CD14-positive monocyte (primary cell): Measurements from ENCODE around the gene LAMC3. TPM values are rescaled to one million over a fixed set of nuclear protein-coding genes. Genes with fewer than 3 reads are reported as not detected.

Experiments used
- DNase-seq, 3 donors: peaks; one replicate each; pipeline ENCODE4 v3.0.0-alpha.2; 2011 to 2022
- H2AFZ ChIP-seq: 2 replicates; pipeline ENCODE4 v1.6.0; 2012; ENCODE audit warnings: mild to moderate bottlenecking, low read depth, low read length, inconsistent platforms; ENCODE audit not compliant: insufficient read depth, poor library complexity, severe bottlenecking
- H3K27ac ChIP-seq, 2 donors: 1 replicate in 1 of 2; 2 replicates in 1 of 2; pipeline ENCODE4 v1.5.1; 2012 to 2013; ENCODE audit warnings: low read length in 2 of 2, control low read depth in 1 of 2, inconsistent platforms in 1 of 2, low read depth in 1 of 2, mild to moderate bottlenecking in 1 of 2
- H3K27me3 ChIP-seq, 2 donors: one replicate each; pipeline versions ENCODE4 v1.6.0 to v1.6.1; 2011 to 2013; ENCODE audit warnings: low read length in 2 of 2; ENCODE audit not compliant: control insufficient read depth in 2 of 2, insufficient read depth in 2 of 2
- H3K36me3 ChIP-seq, 2 donors: replicated peaks in 1 of 2; 1 replicate in 1 of 2; 2 replicates in 1 of 2; pipeline versions ENCODE4 v1.5.1 to v1.6.1; 2012 to 2013; ENCODE audit warnings: low read length in 2 of 2, control low read depth in 1 of 2, inconsistent platforms in 1 of 2, mild to moderate bottlenecking in 1 of 2; ENCODE audit not compliant: insufficient read depth in 2 of 2, control insufficient read depth in 1 of 2
- H3K4me1 ChIP-seq, 2 donors: 1 replicate in 1 of 2; 2 replicates in 1 of 2; pipeline versions ENCODE4 v1.5.1 to v1.6.1; 2012 to 2013; ENCODE audit warnings: low read length in 2 of 2, control low read depth in 1 of 2, inconsistent platforms in 1 of 2, mild to moderate bottlenecking in 1 of 2, moderate library complexity in 1 of 2; ENCODE audit not compliant: insufficient read depth in 2 of 2, control insufficient read depth in 1 of 2
- H3K4me2 ChIP-seq: replicated peaks from 2 replicates; pipeline ENCODE3; 2012; ENCODE audit warnings: low read length, moderate library complexity, mild to moderate bottlenecking; ENCODE audit not compliant: poor library complexity, severe bottlenecking; ENCODE audit errors: extremely low read depth
- H3K4me3 ChIP-seq, 3 experiments: fragments of 200-600 bp in 1 of 3; sonication (generic) in 1 of 3; replicated peaks in 1 of 3; 1 replicate in 2 of 3; 2 replicates in 1 of 3; pipeline ENCODE4 v1.5.1; 2011 to 2013; ENCODE audit warnings: low read length in 3 of 3, mild to moderate bottlenecking in 3 of 3, control low read depth in 2 of 3, low read depth in 2 of 3, inconsistent platforms in 1 of 3, moderate library complexity in 1 of 3
- H3K79me2 ChIP-seq: 2 replicates; pipeline ENCODE4 v1.6.0; 2012; ENCODE audit warnings: mild to moderate bottlenecking, control low read depth, inconsistent platforms, low read length, moderate library complexity; ENCODE audit not compliant: insufficient read depth
- H3K9ac ChIP-seq: 2 replicates; pipeline ENCODE4 v1.6.0; 2017; ENCODE audit warnings: low read length, mild to moderate bottlenecking; ENCODE audit not compliant: insufficient read depth, poor library complexity, severe bottlenecking
- H3K9me3 ChIP-seq, 2 donors: replicated peaks in 1 of 2; 1 replicate in 1 of 2; 2 replicates in 1 of 2; pipeline versions ENCODE4 v1.5.1 to v1.6.1; 2012 to 2013; ENCODE audit warnings: low read length in 2 of 2, control low read depth in 1 of 2; ENCODE audit not compliant: control insufficient read depth in 1 of 2, insufficient read depth in 1 of 2
- H4K20me1 ChIP-seq: 2 replicates; pipeline ENCODE4 v1.6.0; 2012; ENCODE audit warnings: mild to moderate bottlenecking, low read length, control low read depth, moderate library complexity; ENCODE audit not compliant: insufficient read depth
- H3K27ac Mint-ChIP-seq, 7 donors: one replicate each; pipeline ENCODE4 v1.8.0; 2020; ENCODE audit warnings: mild to moderate bottlenecking in 7 of 7, mixed read lengths in 7 of 7, moderate library complexity in 6 of 7, inconsistent platforms in 2 of 7
- H3K27me3 Mint-ChIP-seq, 3 donors: one replicate each; pipeline ENCODE4 v1.8.0; 2021 to 2022; ENCODE audit warnings: low read depth in 3 of 3, mild to moderate bottlenecking in 3 of 3, mixed read lengths in 3 of 3, moderate library complexity in 3 of 3, inconsistent platforms in 1 of 3
- H3K36me3 Mint-ChIP-seq, 2 donors: one replicate each; pipeline ENCODE4 v1.8.0; 2020; ENCODE audit warnings: mixed read lengths in 2 of 2, inconsistent platforms in 1 of 2, mild to moderate bottlenecking in 1 of 2
- H3K4me1 Mint-ChIP-seq: one replicate; pipeline ENCODE4 v1.8.0; 2020; ENCODE audit warnings: mild to moderate bottlenecking, mixed read lengths
- H3K4me3 Mint-ChIP-seq, 2 donors: one replicate each; pipeline ENCODE4 v1.8.0; 2020; ENCODE audit warnings: mild to moderate bottlenecking in 2 of 2, mixed read lengths in 2 of 2, moderate library complexity in 1 of 2
- H3K9me3 Mint-ChIP-seq, 7 donors: one replicate each; pipeline ENCODE4 v1.8.0; 2020 to 2022; ENCODE audit warnings: mixed read lengths in 7 of 7, mild to moderate bottlenecking in 6 of 7, moderate library complexity in 6 of 7, inconsistent platforms in 2 of 7
- WGBS: methylation state at CpG from one replicate; pipeline ENCODE4 v1.1.5; 2013; ENCODE audit warnings: missing lambda C conversion rate; ENCODE audit not compliant: insufficient coverage; 5-methylcytosine and 5-hydroxymethylcytosine counted together
- intact Hi-C, 2 donors: fragments of 100-400 bp; cut with micrococcal nuclease; formaldehyde crosslinking; loops; one replicate each; pipeline versions ENCODE4 v1.15.0 to v1.15.1; 2023
- polyA plus RNA-seq, 3 donors: library from polyadenylated mRNA; depleted of rRNA in 1 of 3; unstranded in 2 of 3; stranded (reverse) in 1 of 3; fragments of 300-500 nt in 2 of 3; fragments of >200 nt in 1 of 3; fragmentation: Illumina TruSeq in 2 of 3; gene quantifications; 1 replicate in 2 of 3; 2 replicates in 1 of 3; pipeline ENCODE4 v1.2.3, GENCODE V29; 2012 to 2021
- TF ChIP-seq, protein P1 (sequence below): fragments of 200-600 bp; IDR thresholded peaks from one replicate; pipeline ENCODE4 v1.8.0; 2022; ENCODE audit warnings: antibody characterized with exemption, mild to moderate bottlenecking

LAMC3 gene
- polyA plus RNA-seq, 3 donors: 0.19 TPM; not detected in 2

GRCh38 chr9:131078427-131079366 lies 69.7 kb downstream of the LAMC3 start:
- TF ChIP-seq, protein P1, sequence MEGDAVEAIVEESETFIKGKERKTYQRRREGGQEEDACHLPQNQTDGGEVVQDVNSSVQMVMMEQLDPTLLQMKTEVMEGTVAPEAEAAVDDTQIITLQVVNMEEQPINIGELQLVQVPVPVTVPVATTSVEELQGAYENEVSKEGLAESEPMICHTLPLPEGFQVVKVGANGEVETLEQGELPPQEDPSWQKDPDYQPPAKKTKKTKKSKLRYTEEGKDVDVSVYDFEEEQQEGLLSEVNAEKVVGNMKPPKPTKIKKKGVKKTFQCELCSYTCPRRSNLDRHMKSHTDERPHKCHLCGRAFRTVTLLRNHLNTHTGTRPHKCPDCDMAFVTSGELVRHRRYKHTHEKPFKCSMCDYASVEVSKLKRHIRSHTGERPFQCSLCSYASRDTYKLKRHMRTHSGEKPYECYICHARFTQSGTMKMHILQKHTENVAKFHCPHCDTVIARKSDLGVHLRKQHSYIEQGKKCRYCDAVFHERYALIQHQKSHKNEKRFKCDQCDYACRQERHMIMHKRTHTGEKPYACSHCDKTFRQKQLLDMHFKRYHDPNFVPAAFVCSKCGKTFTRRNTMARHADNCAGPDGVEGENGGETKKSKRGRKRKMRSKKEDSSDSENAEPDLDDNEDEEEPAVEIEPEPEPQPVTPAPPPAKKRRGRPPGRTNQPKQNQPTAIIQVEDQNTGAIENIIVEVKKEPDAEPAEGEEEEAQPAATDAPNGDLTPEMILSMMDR: no peak
- Mint-ChIP-seq H3K27ac (no peak overlapping the region), H3K27me3 (peaks cover 0 to 3% (median 0%) of the 10 kb centered on the region in 3 donors), H3K4me1 (no peaks in the 10 kb centered on the region), H3K9me3 (no peaks in the 10 kb centered on the region), H3K4me3 (no peak overlapping the region), H3K36me3 (no peaks in the 10 kb centered on the region)
- H3K9ac ChIP-seq: no peak overlapping the region
- H3K9me3 ChIP-seq: no peaks in the 10 kb centered on the region
- H3K27ac ChIP-seq: no peak overlapping the region
- 96% methylated on average over 11 of the region's 17 CpGs for WGBS
- H3K79me2 ChIP-seq: no peaks in the 10 kb centered on the region
- H3K4me1 ChIP-seq: no peaks in the 10 kb centered on the region
- H3K4me2 ChIP-seq: no peak overlapping the region
- no peaks in the 10 kb centered on the region for H3K36me3 ChIP-seq
- H4K20me1 ChIP-seq: no peaks in the 10 kb centered on the region
- no peak overlapping the region for H2AFZ ChIP-seq
- H3K4me3 ChIP-seq: no peak overlapping the region
- H3K27me3 ChIP-seq: no peaks in the 10 kb centered on the region
- DNase-seq: no peak
- intact Hi-C loops: no loop called here

- Mint-ChIP-seq H3K36me3 (no peaks in the 10 kb centered on the region), H3K27me3 (peaks cover 0 to 3% (median 0%) of the 10 kb centered on the region in 3 donors), H3K27ac (no peak overlapping the region), H3K4me1 (peaks cover 4% of the 10 kb centered on the region), H3K9me3 (no peaks in the 10 kb centered on the region), H3K4me3 (no peak overlapping the region)
- H3K4me3 ChIP-seq: no peak overlapping the region
- H2AFZ ChIP-seq: no peak overlapping the region
- no peaks in the 10 kb centered on the region for H3K27me3 ChIP-seq
- no peak for DNase-seq
- H3K36me3 ChIP-seq: no peaks in the 10 kb centered on the region
- TF ChIP-seq, protein P1: no peak
- H3K79me2 ChIP-seq: no peaks in the 10 kb centered on the region
- intact Hi-C loops: no loop called here
- no peaks in the 10 kb centered on the region for H4K20me1 ChIP-seq
- no peaks in the 10 kb centered on the region for H3K9me3 ChIP-seq
- H3K9ac ChIP-seq: no peak overlapping the region
- no peaks in the 10 kb centered on the region for H3K4me1 ChIP-seq
- no peak overlapping the region for H3K4me2 ChIP-seq
- no peak overlapping the region for H3K27ac ChIP-seq
- WGBS: 93% methylated on average over 7 of the region's 9 CpGs
These were observed 71.6 kb downstream of the LAMC3 start for GRCh38 chr9:131080589-131080988.
